Measurements from ENCODE around the gene ADNP2. TPM values are rescaled to one million over a fixed set of nuclear protein-coding genes. Genes with fewer than 3 reads are reported as not detected.

ADNP2 gene
- total and polyA plus RNA-seq, 2 donors = 8.0 to 9.7 TPM

DNA sequence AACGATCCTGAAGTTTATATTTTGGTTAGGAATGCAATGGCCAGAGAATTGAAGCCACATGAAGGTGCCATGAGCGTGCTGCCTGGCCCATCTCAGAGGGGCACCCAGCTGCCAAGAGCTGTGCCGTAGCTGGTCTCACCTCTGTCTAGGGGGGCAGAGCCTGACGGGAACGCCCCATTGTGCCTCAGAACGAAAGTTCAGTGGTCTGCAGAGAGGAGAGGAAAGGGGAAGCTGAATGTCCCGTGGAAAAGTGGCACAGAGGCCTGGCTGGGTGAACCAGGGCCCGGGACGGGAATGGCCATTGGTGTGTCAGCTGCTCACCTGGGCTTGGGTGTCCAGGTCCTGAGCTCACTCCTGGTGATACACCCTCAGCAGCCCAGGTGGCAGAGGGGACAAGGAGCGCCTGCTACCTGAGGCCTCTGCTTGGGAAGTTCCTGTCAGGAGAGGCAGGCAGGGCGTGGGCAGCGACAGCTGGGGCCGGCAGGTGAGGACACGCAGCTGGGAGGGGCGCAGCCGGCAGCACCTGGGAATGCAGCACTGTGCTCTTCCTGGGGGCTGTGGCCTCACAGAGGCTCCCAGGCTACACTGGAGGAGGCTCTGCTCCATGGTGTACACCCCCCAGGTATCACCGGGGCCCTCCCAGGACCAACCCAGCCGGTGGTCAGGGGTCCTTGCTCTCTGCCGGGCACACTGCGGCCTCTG lies 70.9 kb downstream of the ADNP2 start:
- DNase-seq (ENCODE audit: low read depth in 6 of 9, low spot score in 9 of 9) = no peak
- Histone ChIP-seq H3K27me3 (ENCODE audit: control insufficient read depth in 2 of 2, insufficient read depth in 1 of 2, low read length in 1 of 2) (no peaks in the 10 kb centered on the region), H3K4me1 (ENCODE audit: control insufficient read depth in 2 of 2, insufficient read depth in 2 of 2, low read length in 2 of 2) (peaks cover 0 to 15% of the 10 kb centered on the region in 2 donors), H3K4me3 (ENCODE audit: low read length in 2 of 2) (no peak overlapping the region), H3K9me3 (ENCODE audit: control insufficient read depth in 2 of 2, insufficient read depth in 1 of 2, low read length in 1 of 2) (no peaks in the 10 kb centered on the region), H3K27ac (ENCODE audit: low read depth in 1 of 2, low read length in 1 of 2) (peak overlapping the region; percentile 58 to 72), H3K36me3 (ENCODE audit: control insufficient read depth in 2 of 2, insufficient read depth in 2 of 2, low read length in 1 of 2) (no peaks in the 10 kb centered on the region)
- 84% methylated on average over 20 of the region's 20 CpGs for WGBS

DNA sequence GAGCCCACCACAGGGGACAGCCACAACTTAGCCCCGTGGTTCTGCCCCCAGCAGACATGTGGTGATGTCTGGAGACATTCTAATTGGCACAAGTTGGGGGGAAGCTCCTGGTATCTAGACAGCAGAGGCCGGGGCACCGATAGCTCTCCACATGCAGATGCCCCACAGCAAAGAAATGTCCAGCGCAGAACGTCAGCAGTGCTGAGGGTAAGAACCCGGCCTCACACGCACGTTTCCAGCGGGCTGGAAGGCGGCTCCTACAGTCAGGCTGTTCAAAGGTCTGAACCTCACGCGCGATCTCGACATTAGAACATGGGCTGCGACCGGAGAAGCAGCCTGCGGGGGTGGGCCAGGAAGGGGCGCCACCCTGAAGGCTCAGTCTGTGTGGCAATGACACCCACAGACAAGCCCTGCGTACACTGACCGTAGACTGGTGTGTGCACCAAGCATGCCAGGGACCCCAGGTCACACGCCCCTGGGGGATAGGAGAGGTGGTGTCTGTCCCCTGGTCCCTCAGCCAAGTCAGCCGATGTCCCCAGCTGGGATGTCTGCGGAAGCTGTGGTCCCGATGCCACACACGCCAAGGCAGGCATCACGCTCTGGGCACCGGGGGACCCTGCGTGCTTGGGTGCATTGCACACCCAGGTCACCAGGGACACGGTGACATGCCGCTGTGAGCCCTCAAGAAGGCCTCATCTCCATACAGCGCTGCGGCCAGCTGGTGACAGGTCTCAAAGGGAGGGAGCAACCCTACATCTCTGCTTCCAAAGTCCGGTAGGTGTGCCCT lies 71.9 kb downstream of the ADNP2 start:
- Histone ChIP-seq H3K9me3 (ENCODE audit: control insufficient read depth in 2 of 2, insufficient read depth in 1 of 2, low read length in 1 of 2) (no peaks in the 10 kb centered on the region), H3K27me3 (ENCODE audit: control insufficient read depth in 2 of 2, insufficient read depth in 1 of 2, low read length in 1 of 2) (no peaks in the 10 kb centered on the region), H3K27ac (ENCODE audit: low read depth in 1 of 2, low read length in 1 of 2) (no peak overlapping the region), H3K4me1 (ENCODE audit: control insufficient read depth in 2 of 2, insufficient read depth in 2 of 2, low read length in 2 of 2) (peaks cover 0 to 15% of the 10 kb centered on the region in 2 donors), H3K4me3 (ENCODE audit: low read length in 2 of 2) (no peak overlapping the region), H3K36me3 (ENCODE audit: control insufficient read depth in 2 of 2, insufficient read depth in 2 of 2, low read length in 1 of 2) (no peaks in the 10 kb centered on the region)
- whole genome bisulfite sequencing = 93% methylated on average over 33 of the region's 33 CpGs
- DNase-seq (ENCODE audit: low read depth in 6 of 9, low spot score in 9 of 9) = no peak

DNA sequence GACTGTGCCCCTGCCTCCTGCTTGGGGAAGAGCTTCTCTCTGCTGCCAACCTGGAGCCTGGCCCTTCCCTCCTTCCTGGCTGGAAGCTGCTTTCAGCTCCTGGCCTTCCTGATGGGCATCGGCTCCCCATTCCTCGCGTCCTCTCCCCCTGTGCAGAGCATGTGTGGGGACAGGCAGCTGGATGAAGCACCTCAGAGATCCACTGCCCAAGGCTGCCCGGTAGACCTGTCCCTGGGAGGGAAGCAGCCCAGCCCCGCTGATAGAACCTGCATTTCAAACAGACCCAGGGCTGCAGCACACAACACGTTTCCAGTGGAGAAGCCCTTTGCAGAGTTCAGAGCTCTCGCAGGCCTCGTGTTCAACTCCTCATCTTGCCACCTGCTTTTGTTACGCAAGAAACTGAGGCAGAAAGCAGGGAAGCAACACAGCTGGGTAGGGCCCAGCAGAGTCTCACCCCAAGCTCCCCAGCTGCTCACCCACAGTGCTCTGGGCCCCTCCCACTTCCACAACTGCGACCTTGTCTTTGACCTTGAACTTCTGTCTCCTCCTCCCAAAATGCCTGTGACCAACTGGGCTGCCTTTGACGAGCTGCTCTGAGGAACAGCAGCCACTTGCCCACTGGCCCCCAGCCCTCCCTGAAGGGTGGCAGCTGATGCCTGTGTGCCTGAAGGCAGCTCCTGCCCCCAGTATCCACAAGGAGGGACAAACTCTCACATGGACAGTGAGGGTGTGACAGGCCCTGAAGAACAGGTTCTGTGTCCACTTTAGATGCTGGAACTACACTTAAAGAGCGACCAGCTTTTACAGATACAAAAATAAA lies 72.8 kb downstream of the ADNP2 start:
- Histone ChIP-seq H3K27ac (ENCODE audit: low read depth in 1 of 2, low read length in 1 of 2) (no peak overlapping the region), H3K4me1 (ENCODE audit: control insufficient read depth in 2 of 2, insufficient read depth in 2 of 2, low read length in 2 of 2) (peaks cover 0 to 15% of the 10 kb centered on the region in 2 donors), H3K9me3 (ENCODE audit: control insufficient read depth in 2 of 2, insufficient read depth in 1 of 2, low read length in 1 of 2) (no peaks in the 10 kb centered on the region), H3K4me3 (ENCODE audit: low read length in 2 of 2) (no peak overlapping the region), H3K27me3 (ENCODE audit: control insufficient read depth in 2 of 2, insufficient read depth in 1 of 2, low read length in 1 of 2) (no peaks in the 10 kb centered on the region), H3K36me3 (ENCODE audit: control insufficient read depth in 2 of 2, insufficient read depth in 2 of 2, low read length in 1 of 2) (no peaks in the 10 kb centered on the region)
- no peak for DNase-seq (ENCODE audit: low read depth in 6 of 9, low spot score in 9 of 9)
- WGBS = 84% methylated on average over 12 of the region's 12 CpGs

DNA sequence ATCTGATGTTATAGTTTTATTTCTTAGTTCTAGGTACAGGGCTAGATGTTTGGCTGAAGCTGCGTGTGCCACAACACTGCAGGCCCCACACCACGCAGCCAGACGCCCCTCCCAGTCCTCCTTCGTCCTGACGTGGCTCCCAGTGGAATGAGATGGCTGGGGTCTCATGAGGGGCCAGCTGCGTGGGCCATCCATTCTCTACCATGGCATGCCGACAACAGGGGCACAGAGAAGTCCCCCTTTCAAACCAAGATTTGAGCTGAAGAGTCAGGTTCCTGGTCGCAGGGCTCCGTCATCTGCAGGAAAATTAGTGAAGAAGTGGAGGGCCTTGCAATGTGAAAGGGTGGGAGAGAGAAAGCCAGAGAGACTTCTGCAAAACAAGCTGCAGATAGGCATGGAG lies 73.8 kb downstream of the ADNP2 start:
- Histone ChIP-seq H3K4me1 (ENCODE audit: control insufficient read depth in 2 of 2, insufficient read depth in 2 of 2, low read length in 2 of 2) (peaks cover 0 to 15% of the 10 kb centered on the region in 2 donors), H3K4me3 (ENCODE audit: low read length in 2 of 2) (no peak overlapping the region), H3K36me3 (ENCODE audit: control insufficient read depth in 2 of 2, insufficient read depth in 2 of 2, low read length in 1 of 2) (no peaks in the 10 kb centered on the region), H3K27ac (ENCODE audit: low read depth in 1 of 2, low read length in 1 of 2) (no peak overlapping the region), H3K27me3 (ENCODE audit: control insufficient read depth in 2 of 2, insufficient read depth in 1 of 2, low read length in 1 of 2) (no peaks in the 10 kb centered on the region), H3K9me3 (ENCODE audit: control insufficient read depth in 2 of 2, insufficient read depth in 1 of 2, low read length in 1 of 2) (no peaks in the 10 kb centered on the region)
- DNase-seq (ENCODE audit: low read depth in 6 of 9, low spot score in 9 of 9) = no peak
- 92% methylated on average over 9 of the region's 9 CpGs for WGBS

DNA sequence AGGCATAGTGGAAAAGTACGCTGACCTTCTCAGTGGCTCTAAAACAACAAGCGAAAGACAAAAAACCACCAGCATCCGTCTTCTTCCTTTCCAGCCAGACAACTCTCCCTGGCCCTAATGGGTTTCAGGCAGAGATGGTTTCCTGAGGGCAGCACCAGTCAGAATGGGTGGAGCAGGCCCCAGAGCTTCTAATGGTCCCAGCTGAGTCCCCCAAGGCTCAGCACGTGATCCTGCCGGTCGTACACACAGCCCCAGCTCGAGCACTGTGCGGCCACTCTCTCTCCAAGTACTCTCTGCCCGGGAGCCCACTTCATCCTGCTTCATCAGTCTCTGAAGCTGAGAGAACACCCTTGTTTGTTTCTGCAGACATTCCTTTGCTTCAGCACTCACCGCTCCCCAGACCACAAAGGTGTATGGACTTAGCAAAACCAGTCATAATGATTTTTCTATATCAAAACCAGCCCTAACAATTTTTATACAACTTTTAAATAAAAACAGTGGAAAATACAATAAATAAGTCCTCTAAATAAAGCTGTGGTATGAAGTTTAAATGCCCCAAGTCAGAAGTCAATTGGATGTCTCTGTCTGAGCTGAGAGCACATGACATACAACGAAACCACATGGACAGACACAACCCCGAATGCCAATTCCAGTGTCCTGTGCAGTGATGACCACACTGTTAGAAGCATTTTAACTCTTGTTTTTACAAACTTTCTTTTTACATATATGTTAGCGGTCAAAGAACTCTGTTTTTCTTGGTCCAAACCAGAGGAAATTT lies 74.4 kb downstream of the ADNP2 start:
- H3K4me1 ChIP-seq (ENCODE audit: control insufficient read depth in 2 of 2, insufficient read depth in 2 of 2, low read length in 2 of 2) = peaks cover 0 to 11% of the 10 kb centered on the region in 2 donors
- H3K4me3 ChIP-seq (ENCODE audit: low read length in 2 of 2) = no peak overlapping the region
- H3K27ac ChIP-seq (ENCODE audit: low read depth in 1 of 2, low read length in 1 of 2) = no peak overlapping the region
- no peaks in the 10 kb centered on the region for H3K27me3 ChIP-seq (ENCODE audit: control insufficient read depth in 2 of 2, insufficient read depth in 1 of 2, low read length in 1 of 2)
- DNase-seq (ENCODE audit: low read depth in 6 of 9, low spot score in 9 of 9) = no peak
- H3K36me3 ChIP-seq (ENCODE audit: control insufficient read depth in 2 of 2, insufficient read depth in 2 of 2, low read length in 1 of 2) = no peaks in the 10 kb centered on the region
- 90% methylated on average over 13 of the region's 13 CpGs for WGBS
- no peaks in the 10 kb centered on the region for H3K9me3 ChIP-seq (ENCODE audit: control insufficient read depth in 2 of 2, insufficient read depth in 1 of 2, low read length in 1 of 2)

DNA sequence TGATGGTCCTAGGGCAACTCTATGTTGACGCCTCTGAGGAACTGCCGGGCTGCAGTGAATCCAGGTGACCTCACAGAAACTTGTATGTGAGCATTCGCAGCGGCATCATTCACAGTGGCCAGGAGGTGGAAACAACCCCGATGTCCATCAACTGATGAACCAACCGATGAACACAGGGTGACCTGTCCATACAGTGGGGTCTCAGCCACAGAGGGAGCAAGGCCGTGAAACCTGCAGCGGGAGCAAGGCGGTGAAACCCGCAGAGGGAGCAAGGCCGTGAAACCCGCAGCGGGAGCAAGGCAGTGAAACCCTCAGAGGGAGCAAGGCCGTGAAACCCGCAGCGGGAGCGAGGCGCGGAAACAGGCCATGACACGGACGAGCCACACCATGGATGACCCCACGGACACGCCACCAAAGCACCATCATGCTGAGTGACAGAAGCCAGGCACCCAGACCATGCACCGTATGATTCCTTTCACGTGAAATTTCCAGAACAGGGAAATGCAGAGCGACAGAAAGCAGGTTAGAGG lies 75.2 kb downstream of the ADNP2 start:
- Histone ChIP-seq H3K27me3 (ENCODE audit: control insufficient read depth in 2 of 2, insufficient read depth in 1 of 2, low read length in 1 of 2) (no peaks in the 10 kb centered on the region), H3K9me3 (ENCODE audit: control insufficient read depth in 2 of 2, insufficient read depth in 1 of 2, low read length in 1 of 2) (no peaks in the 10 kb centered on the region), H3K27ac (ENCODE audit: low read depth in 1 of 2, low read length in 1 of 2) (no peak overlapping the region), H3K36me3 (ENCODE audit: control insufficient read depth in 2 of 2, insufficient read depth in 2 of 2, low read length in 1 of 2) (no peaks in the 10 kb centered on the region), H3K4me3 (ENCODE audit: low read length in 2 of 2) (no peak overlapping the region), H3K4me1 (ENCODE audit: control insufficient read depth in 2 of 2, insufficient read depth in 2 of 2, low read length in 2 of 2) (peaks cover 0 to 7% of the 10 kb centered on the region in 2 donors)
- WGBS = 98% methylated on average over 26 of the region's 26 CpGs
- no peak for DNase-seq (ENCODE audit: low read depth in 6 of 9, low spot score in 9 of 9)

DNA sequence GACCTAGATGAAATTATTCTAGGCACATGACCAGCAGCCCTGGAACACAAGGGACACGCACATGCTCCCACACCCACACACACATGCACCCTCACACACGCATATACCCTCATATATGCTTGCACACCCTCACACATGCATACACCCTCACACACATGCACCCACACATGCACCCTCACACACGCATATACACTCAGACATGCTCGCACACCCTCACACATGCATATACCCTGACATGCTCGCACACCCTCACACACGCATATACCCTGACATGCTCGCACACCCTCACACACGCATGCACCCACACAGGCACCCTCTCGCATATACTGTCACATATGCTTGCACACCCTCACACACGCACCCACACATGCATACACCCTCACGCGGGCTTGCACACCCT lies 76.5 kb downstream of the ADNP2 start:
- Histone ChIP-seq H3K27me3 (ENCODE audit: control insufficient read depth in 2 of 2, insufficient read depth in 1 of 2, low read length in 1 of 2) (no peaks in the 10 kb centered on the region), H3K27ac (ENCODE audit: low read depth in 1 of 2, low read length in 1 of 2) (no peak overlapping the region), H3K4me3 (ENCODE audit: low read length in 2 of 2) (no peak overlapping the region), H3K4me1 (ENCODE audit: control insufficient read depth in 2 of 2, insufficient read depth in 2 of 2, low read length in 2 of 2) (no peaks in the 10 kb centered on the region), H3K36me3 (ENCODE audit: control insufficient read depth in 2 of 2, insufficient read depth in 2 of 2, low read length in 1 of 2) (no peaks in the 10 kb centered on the region), H3K9me3 (ENCODE audit: control insufficient read depth in 2 of 2, insufficient read depth in 1 of 2, low read length in 1 of 2) (no peaks in the 10 kb centered on the region)
- 98% methylated on average over 12 of the region's 12 CpGs for WGBS
- no peak for DNase-seq (ENCODE audit: low read depth in 6 of 9, low spot score in 9 of 9)

DNA sequence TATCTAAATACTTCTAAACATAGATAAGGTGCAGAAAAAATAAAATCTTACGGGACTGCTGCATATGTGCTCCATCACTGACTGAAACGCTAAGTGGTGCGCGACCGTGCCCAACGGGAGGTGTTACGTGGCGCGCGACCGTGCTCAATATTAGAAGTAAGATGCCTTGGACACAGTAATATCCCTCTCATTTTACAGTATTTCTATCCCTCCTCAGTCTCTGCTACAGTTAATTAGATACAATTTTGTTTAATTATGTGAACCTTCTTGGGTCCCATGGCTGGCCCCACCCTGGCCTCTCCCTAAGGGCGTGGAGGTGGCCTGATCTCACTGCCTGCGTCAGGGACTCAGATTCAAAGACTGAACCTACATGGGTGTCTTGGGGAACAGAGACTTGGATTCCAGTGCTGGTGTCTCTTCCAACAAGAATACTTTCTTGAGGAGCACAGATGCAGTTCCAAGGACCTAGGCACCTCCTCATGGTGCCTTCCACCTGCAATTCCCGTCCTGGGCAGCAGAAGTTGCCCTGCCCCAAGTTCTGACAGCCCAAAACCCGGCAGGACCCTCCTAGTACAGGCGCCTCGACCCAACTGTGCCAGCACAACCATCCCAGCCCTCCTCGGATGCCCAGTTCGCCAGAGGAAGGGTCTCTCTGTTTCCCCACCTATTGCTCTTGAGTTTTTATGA lies 79.0 kb downstream of the ADNP2 start:
- no peaks in the 10 kb centered on the region for H3K9me3 ChIP-seq (ENCODE audit: control insufficient read depth in 2 of 2, insufficient read depth in 1 of 2, low read length in 1 of 2)
- H3K4me1 ChIP-seq (ENCODE audit: control insufficient read depth in 2 of 2, insufficient read depth in 2 of 2, low read length in 2 of 2) = no peaks in the 10 kb centered on the region
- H3K36me3 ChIP-seq (ENCODE audit: control insufficient read depth in 2 of 2, insufficient read depth in 2 of 2, low read length in 1 of 2) = no peaks in the 10 kb centered on the region
- H3K27me3 ChIP-seq (ENCODE audit: control insufficient read depth in 2 of 2, insufficient read depth in 1 of 2, low read length in 1 of 2) = no peaks in the 10 kb centered on the region
- no peak for DNase-seq (ENCODE audit: low read depth in 6 of 9, low spot score in 9 of 9)
- no peak overlapping the region for H3K4me3 ChIP-seq (ENCODE audit: low read length in 2 of 2)
- whole genome bisulfite sequencing = 95% methylated on average over 19 of the region's 19 CpGs
- no peak overlapping the region for H3K27ac ChIP-seq (ENCODE audit: low read depth in 1 of 2, low read length in 1 of 2)
